Measurements from ENCODE around the gene CCL11. TPM values are rescaled to one million over a fixed set of nuclear protein-coding genes. Genes with fewer than 3 reads are reported as not detected.

The CCL11 gene
- not detected in 5 replicates for total RNA-seq (2022; extraction: Qiagen RNA extraction; ENCODE audit: low read depth)

GRCh38 chr17:34285286-34285792 is at the start of gene CCL11:
CCL11 (plus strand) TSS chr17:34285742; CDS start chr17:34285809, 67 bp downstream.

GRCh38 chr17:34254651-34255380 is 30.7 kb upstream of the CCL11 start, which contains the start of gene CCL2:
CCL2 (plus strand) TSS chr17:34255285; CDS start chr17:34255350, 65 bp downstream.

DNA sequence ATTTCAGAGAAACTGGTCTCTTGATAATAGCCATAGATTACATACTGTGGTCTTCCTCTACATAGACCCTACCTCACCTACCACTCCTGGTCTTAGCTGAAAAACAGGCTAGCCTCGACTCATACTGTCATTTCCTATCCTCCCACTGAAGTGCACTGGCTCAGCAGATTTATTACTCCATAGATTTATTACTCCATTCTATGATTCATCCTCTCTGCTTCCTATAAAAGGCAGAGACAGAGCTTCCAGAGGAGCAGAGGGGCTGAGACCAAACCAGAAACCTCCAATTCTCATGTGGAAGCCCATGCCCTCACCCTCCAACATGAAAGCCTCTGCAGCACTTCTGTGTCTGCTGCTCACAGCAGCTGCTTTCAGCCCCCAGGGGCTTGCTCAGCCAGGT is 15.6 kb upstream of the CCL11 start, which contains the start of gene CCL7:
Gene CCL7, plus strand, starts transcription at position 253 of the 400 bp plus-strand sequence. Its CDS starts 70 bp downstream, at position 323.

DNA sequence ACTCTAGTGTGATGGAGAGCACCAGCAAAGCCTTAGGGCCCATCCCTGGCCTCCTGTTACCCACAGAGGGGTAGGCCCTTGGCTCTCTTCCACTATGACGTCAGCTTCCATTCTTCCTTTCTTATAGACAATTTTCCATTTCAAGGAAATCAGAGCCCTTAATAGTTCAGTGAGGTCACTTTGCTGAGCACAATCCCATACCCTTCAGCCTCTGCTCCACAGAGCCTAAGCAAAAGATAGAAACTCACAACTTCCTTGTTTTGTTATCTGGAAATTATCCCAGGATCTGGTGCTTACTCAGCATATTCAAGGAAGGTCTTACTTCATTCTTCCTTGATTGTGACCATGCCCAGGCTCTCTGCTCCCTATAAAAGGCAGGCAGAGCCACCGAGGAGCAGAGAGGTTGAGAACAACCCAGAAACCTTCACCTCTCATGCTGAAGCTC is 33.5 kb downstream of the CCL11 start, which contains the start of gene CCL8:
Gene CCL8, plus strand, starts transcription at position 397 of the 445 bp plus-strand sequence. CDS start 67 bp downstream, outside the sequence.

Other genes with a start within 250 kb of the CCL11 start
- 57.3 to 87.4 TPM (median 65.1 TPM) in 5 replicates for gene CCL2, start 30.5 kb upstream of the CCL11 start, total RNA-seq (2022; extraction: Qiagen RNA extraction; ENCODE audit: low read depth)
- gene CCL7, start 15.5 kb upstream of the CCL11 start, total RNA-seq (2022; extraction: Qiagen RNA extraction; ENCODE audit: low read depth) = 0.19 to 0.82 TPM (median 0.61 TPM) in 5 replicates
- gene CCL8, start 33.7 kb downstream of the CCL11 start, total RNA-seq (2022; extraction: Qiagen RNA extraction; ENCODE audit: low read depth) = not detected in 5 replicates
- not detected in 5 replicates for gene CCL13, start 70.7 kb downstream of the CCL11 start, total RNA-seq (2022; extraction: Qiagen RNA extraction; ENCODE audit: low read depth)
- gene CCL1, start 77.5 kb downstream of the CCL11 start, total RNA-seq (2022; extraction: Qiagen RNA extraction; ENCODE audit: low read depth) = not detected in 5 replicates

Measured in A549 treated with CpdA at 1 μM for 4 hours (cell line).